Trophoblast cell (in vitro differentiated cells and primary cell): Measurements from ENCODE around the gene KRTAP5-11.
A peak's percentile ranks its signal among the peaks of the same experiment; 100 is the strongest.
"Not testable (repeated sequence)": the region's sequence is repeated elsewhere in the genome, so short reads cannot be mapped to it uniquely, and the experiment has no call there.

ENCODE experiments used
- DNase-seq, 2 donors: peaks; one replicate each; pipeline ENCODE4 v3.0.0-alpha.2; 2016
- H2AFZ ChIP-seq: 2 replicates; pipeline ENCODE4 v1.6.1; 2013; ENCODE audit warnings: low read length, moderate library complexity, mild to moderate bottlenecking; ENCODE audit not compliant: insufficient read depth, poor library complexity
- H2AK5ac ChIP-seq: 2 replicates; pipeline ENCODE4 v1.6.1; 2013; ENCODE audit warnings: mild to moderate bottlenecking, low read length
- H2BK120ac ChIP-seq: 2 replicates; pipeline ENCODE4 v1.6.1; 2013; ENCODE audit warnings: low read length, mild to moderate bottlenecking, moderate library complexity; ENCODE audit not compliant: insufficient read depth, poor library complexity
- H2BK12ac ChIP-seq: 2 replicates; pipeline ENCODE4 v1.6.1; 2013; ENCODE audit warnings: mild to moderate bottlenecking, low read length, moderate library complexity
- H2BK5ac ChIP-seq: 2 replicates; pipeline ENCODE4 v1.6.1; 2013; ENCODE audit warnings: low read length, low read depth, moderate library complexity, mild to moderate bottlenecking; ENCODE audit not compliant: poor library complexity
- H3K14ac ChIP-seq: 2 replicates; pipeline ENCODE4 v1.6.1; 2013; ENCODE audit warnings: mild to moderate bottlenecking, low read length
- H3K18ac ChIP-seq: 2 replicates; pipeline ENCODE4 v1.6.1; 2013; ENCODE audit warnings: mild to moderate bottlenecking, low read length
- H3K23ac ChIP-seq: 2 replicates; pipeline ENCODE4 v1.6.1; 2013; ENCODE audit warnings: low read length
- H3K27ac ChIP-seq: 2 replicates; pipeline ENCODE4 v1.5.1; 2013; ENCODE audit warnings: low read depth, mild to moderate bottlenecking, inconsistent platforms, low read length, moderate library complexity
- H3K27me3 ChIP-seq: 2 replicates; pipeline ENCODE4 v1.6.1; 2013; ENCODE audit warnings: inconsistent platforms, mild to moderate bottlenecking, low read length, moderate library complexity; ENCODE audit not compliant: insufficient read depth
- H3K36me3 ChIP-seq, 2 experiments: 1 replicate in 1 of 2; 2 replicates in 1 of 2; pipeline ENCODE4 v1.6.1; 2013; ENCODE audit warnings: low read length in 2 of 2, mild to moderate bottlenecking in 2 of 2, moderate library complexity in 1 of 2; ENCODE audit not compliant: insufficient read depth in 2 of 2, control insufficient read depth in 1 of 2
- H3K4ac ChIP-seq: 2 replicates; pipeline ENCODE4 v1.6.1; 2013; ENCODE audit warnings: low read depth, mild to moderate bottlenecking, low read length, moderate library complexity
- H3K4me1 ChIP-seq, 2 experiments: 1 replicate in 1 of 2; 2 replicates in 1 of 2; pipeline ENCODE4 v1.6.1; 2013; ENCODE audit warnings: low read length in 2 of 2, mild to moderate bottlenecking in 2 of 2, moderate library complexity in 1 of 2; ENCODE audit not compliant: insufficient read depth in 2 of 2, control insufficient read depth in 1 of 2
- H3K4me2 ChIP-seq: 2 replicates; pipeline ENCODE4 v1.6.1; 2013; ENCODE audit warnings: inconsistent platforms, mild to moderate bottlenecking, low read length, moderate library complexity
- H3K4me3 ChIP-seq: 2 replicates; pipeline ENCODE4 v1.5.1; 2013; ENCODE audit warnings: mild to moderate bottlenecking, low read depth, low read length, inconsistent platforms
- H3K79me1 ChIP-seq: one replicate; pipeline ENCODE4 v1.6.1; 2013; ENCODE audit warnings: low read length
- H3K79me2 ChIP-seq: 2 replicates; pipeline ENCODE4 v1.6.1; 2013; ENCODE audit warnings: low read length, mild to moderate bottlenecking; ENCODE audit not compliant: control insufficient read depth, insufficient read depth, poor library complexity
- H3K9ac ChIP-seq: 2 replicates; pipeline ENCODE4 v1.6.1; 2013; ENCODE audit warnings: mild to moderate bottlenecking, low read length
- H3K9me3 ChIP-seq: 2 replicates; pipeline ENCODE4 v1.6.1; 2013; ENCODE audit warnings: low read depth, mild to moderate bottlenecking, control low read depth, inconsistent platforms, low read length; ENCODE audit not compliant: insufficient read depth
- H4K12ac ChIP-seq: 2 replicates; pipeline ENCODE4 v1.6.1; 2013; ENCODE audit warnings: low read depth, mild to moderate bottlenecking, low read length, moderate library complexity
- H4K8ac ChIP-seq: 2 replicates; pipeline ENCODE4 v1.6.1; 2013; ENCODE audit warnings: low read depth, mild to moderate bottlenecking, low read length, moderate library complexity
- H4K91ac ChIP-seq: one replicate; pipeline ENCODE4 v1.6.1; 2013; ENCODE audit warnings: low read depth, mild to moderate bottlenecking, low read length, moderate library complexity
- WGBS: extraction: QIAGEN DNeasy Blood & Tissue Kit; methylation state at CpG from one replicate; pipeline ENCODE4 v1.1.7; 2013; ENCODE audit warnings: missing lambda C conversion rate; ENCODE audit not compliant: insufficient read length, insufficient coverage; ENCODE audit errors: extremely low coverage; 5-methylcytosine and 5-hydroxymethylcytosine counted together

Gene KRTAP5-11

GRCh38 chr11:71581826-71582225 is 849 bp downstream of the KRTAP5-11 start:
- no peak overlapping the region for H3K14ac ChIP-seq
- H3K9ac ChIP-seq, result no peak overlapping the region
- H3K4me3 ChIP-seq, result no peak overlapping the region
- no peak overlapping the region for H3K23ac ChIP-seq
- H3K4ac ChIP-seq, result no peak overlapping the region
- H3K79me2 ChIP-seq, result no peaks in the 10 kb centered on the region
- no peak for DNase-seq
- H4K91ac ChIP-seq, result no peak overlapping the region
- H2BK12ac ChIP-seq, result no peak overlapping the region
- H3K36me3 ChIP-seq, result no peaks in the 10 kb centered on the region
- WGBS, result no CpG with 5 or more reads among the region's 4 CpGs
- no peak overlapping the region for H2AK5ac ChIP-seq
- H3K4me2 ChIP-seq, result no peak overlapping the region
- no peak overlapping the region for H3K18ac ChIP-seq
- H4K12ac ChIP-seq, result no peak overlapping the region
- peaks cover 3% of the 10 kb centered on the region for H3K9me3 ChIP-seq
- H2AFZ ChIP-seq, result no peak overlapping the region
- H3K4me1 ChIP-seq, result peaks cover 0 to 2% of the 10 kb centered on the region in 2 experiments
- H2BK120ac ChIP-seq, result no peak overlapping the region
- no peak overlapping the region for H3K27ac ChIP-seq
- no peak overlapping the region for H2BK5ac ChIP-seq
- no peaks in the 10 kb centered on the region for H3K79me1 ChIP-seq
- no peak overlapping the region for H4K8ac ChIP-seq
- H3K27me3 ChIP-seq, result no peaks in the 10 kb centered on the region

GRCh38 chr11:71580057-71581003 is 2.3 kb downstream of the KRTAP5-11 start:
- Histone ChIP-seq H3K4me3 (no peak overlapping the region), H4K91ac (no peak overlapping the region), H3K27me3 (no peaks in the 10 kb centered on the region), H3K4me1 (peaks cover 0 to 2% of the 10 kb centered on the region in 2 experiments), H3K79me2 (no peaks in the 10 kb centered on the region), H2BK5ac (no peak overlapping the region), H3K9ac (no peak overlapping the region), H2BK12ac (no peak overlapping the region), H4K12ac (no peak overlapping the region), H3K18ac (no peak overlapping the region), H2AFZ (no peak overlapping the region), H3K23ac (no peak overlapping the region), H3K4me2 (peak overlapping the region; percentile 36), H3K14ac (no peak overlapping the region), H3K9me3 (peaks cover 3% of the 10 kb centered on the region), H2AK5ac (no peak overlapping the region), H3K27ac (no peak overlapping the region), H4K8ac (no peak overlapping the region), H3K79me1 (no peaks in the 10 kb centered on the region), H3K36me3 (no peaks in the 10 kb centered on the region), H3K4ac (no peak overlapping the region), H2BK120ac (no peak overlapping the region)
- DNase-seq, result peak; percentile 36 to 75
- WGBS, result no CpG with 5 or more reads among the region's 8 CpGs

GRCh38 chr11:71579513-71579912 is 3.2 kb downstream of the KRTAP5-11 start:
- H3K4ac ChIP-seq, H3K14ac ChIP-seq, H3K27ac ChIP-seq, H3K9ac ChIP-seq, H3K4me3 ChIP-seq, H3K9me3 ChIP-seq, H3K79me1 ChIP-seq, H3K27me3 ChIP-seq, H2BK12ac ChIP-seq, H2AK5ac ChIP-seq, H4K12ac ChIP-seq, H4K91ac ChIP-seq, DNase-seq, H3K4me1 ChIP-seq, H2AFZ ChIP-seq, H3K18ac ChIP-seq, H3K23ac ChIP-seq, H2BK120ac ChIP-seq, H3K36me3 ChIP-seq, H4K8ac ChIP-seq, H2BK5ac ChIP-seq, H3K79me2 ChIP-seq, H3K4me2 ChIP-seq: not testable (repeated sequence)
- WGBS, result no CpG with 5 or more reads among the region's 7 CpGs

GRCh38 chr11:71577469-71578004 is 5.1 kb downstream of the KRTAP5-11 start:
- Histone ChIP-seq H3K36me3 (no peaks in the 10 kb centered on the region), H3K4me2 (no peak overlapping the region), H3K18ac (no peak overlapping the region), H4K8ac (no peak overlapping the region), H3K4me3 (no peak overlapping the region), H3K27ac (no peak overlapping the region), H3K9me3 (peaks cover 4% of the 10 kb centered on the region), H3K79me2 (no peaks in the 10 kb centered on the region), H4K12ac (no peak overlapping the region), H3K4ac (no peak overlapping the region), H2BK12ac (no peak overlapping the region), H3K14ac (no peak overlapping the region), H2AFZ (no peak overlapping the region), H2BK5ac (no peak overlapping the region), H3K27me3 (no peaks in the 10 kb centered on the region), H4K91ac (no peak overlapping the region), H3K79me1 (no peaks in the 10 kb centered on the region), H2AK5ac (no peak overlapping the region), H3K23ac (peak overlapping the region; percentile 91), H3K4me1 (peaks cover 0 to 2% of the 10 kb centered on the region in 2 experiments), H2BK120ac (no peak overlapping the region), H3K9ac (no peak overlapping the region)
- 100% methylated on average over 4 of the region's 7 CpGs for WGBS
- no peak for DNase-seq
